Measurements from ENCODE around the gene ADGRD1.

The ADGRD1 gene

GRCh38 chr12:130987151-130987931, 33.6 kb downstream of the ADGRD1 start:
- in situ Hi-C loops (cut with MboI; ENCODE audit: low pct_unique_long_range_greater_than_20kb, low sequenced_read_pairs, unreplicated experiment), result no loop called here
- no peak for TF ChIP-seq CTCF (IDR thresholded peaks at IDR 0.05; ENCODE audit: extremely low read depth, insufficient read depth, missing control alignments)
- no peak for DNase-seq (ENCODE audit: low spot score)

GRCh38 chr12:130988261-130988660, 34.6 kb downstream of the ADGRD1 start:
- DNase-seq (ENCODE audit: low spot score), result no peak
- in situ Hi-C loops (cut with MboI; ENCODE audit: low pct_unique_long_range_greater_than_20kb, low sequenced_read_pairs, unreplicated experiment), result no loop called here

GRCh38 chr12:130988751-130989150, 35.0 kb downstream of the ADGRD1 start:
- no peak for DNase-seq (ENCODE audit: low spot score)
- TF ChIP-seq CTCF (IDR thresholded peaks at IDR 0.05; ENCODE audit: extremely low read depth, insufficient read depth, missing control alignments), result no peak
- in situ Hi-C loops (cut with MboI; ENCODE audit: low pct_unique_long_range_greater_than_20kb, low sequenced_read_pairs, unreplicated experiment), result no loop called here

More at GRCh38 chr12:130988261-130988660, 34.6 kb downstream of the ADGRD1 start:
- no peak for TF ChIP-seq CTCF (IDR thresholded peaks at IDR 0.05; ENCODE audit: extremely low read depth, insufficient read depth, missing control alignments)

- DNase-seq (ENCODE audit: low spot score), result no peak
- no peak for TF ChIP-seq CTCF (IDR thresholded peaks at IDR 0.05; ENCODE audit: extremely low read depth, insufficient read depth, missing control alignments)
- in situ Hi-C loops (cut with MboI; ENCODE audit: low pct_unique_long_range_greater_than_20kb, low sequenced_read_pairs, unreplicated experiment), result no loop called here
Measured at GRCh38 chr12:130989391-130989790, 35.7 kb downstream of the ADGRD1 start.

GRCh38 chr12:130990034-130990433, 36.3 kb downstream of the ADGRD1 start:
- TF ChIP-seq CTCF (IDR thresholded peaks at IDR 0.05; ENCODE audit: extremely low read depth, insufficient read depth, missing control alignments), result no peak
- in situ Hi-C loops (cut with MboI; ENCODE audit: low pct_unique_long_range_greater_than_20kb, low sequenced_read_pairs, unreplicated experiment), result no loop called here
- DNase-seq (ENCODE audit: low spot score), result no peak

- DNase-seq (ENCODE audit: low spot score), result no peak
- in situ Hi-C loops (cut with MboI; ENCODE audit: low pct_unique_long_range_greater_than_20kb, low sequenced_read_pairs, unreplicated experiment), result no loop called here
- TF ChIP-seq CTCF (IDR thresholded peaks at IDR 0.05; ENCODE audit: extremely low read depth, insufficient read depth, missing control alignments), result no peak
Measured at GRCh38 chr12:130992448-130992847, 38.7 kb downstream of the ADGRD1 start.

Measured in GM13977 (cell line).